ENCODE results near the gene APC2.

The APC2 gene

GRCh38 chr19:1422943-1423342 lies 27.0 kb upstream of the APC2 start:
- TF ChIP-seq, protein P1, sequence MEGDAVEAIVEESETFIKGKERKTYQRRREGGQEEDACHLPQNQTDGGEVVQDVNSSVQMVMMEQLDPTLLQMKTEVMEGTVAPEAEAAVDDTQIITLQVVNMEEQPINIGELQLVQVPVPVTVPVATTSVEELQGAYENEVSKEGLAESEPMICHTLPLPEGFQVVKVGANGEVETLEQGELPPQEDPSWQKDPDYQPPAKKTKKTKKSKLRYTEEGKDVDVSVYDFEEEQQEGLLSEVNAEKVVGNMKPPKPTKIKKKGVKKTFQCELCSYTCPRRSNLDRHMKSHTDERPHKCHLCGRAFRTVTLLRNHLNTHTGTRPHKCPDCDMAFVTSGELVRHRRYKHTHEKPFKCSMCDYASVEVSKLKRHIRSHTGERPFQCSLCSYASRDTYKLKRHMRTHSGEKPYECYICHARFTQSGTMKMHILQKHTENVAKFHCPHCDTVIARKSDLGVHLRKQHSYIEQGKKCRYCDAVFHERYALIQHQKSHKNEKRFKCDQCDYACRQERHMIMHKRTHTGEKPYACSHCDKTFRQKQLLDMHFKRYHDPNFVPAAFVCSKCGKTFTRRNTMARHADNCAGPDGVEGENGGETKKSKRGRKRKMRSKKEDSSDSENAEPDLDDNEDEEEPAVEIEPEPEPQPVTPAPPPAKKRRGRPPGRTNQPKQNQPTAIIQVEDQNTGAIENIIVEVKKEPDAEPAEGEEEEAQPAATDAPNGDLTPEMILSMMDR (conservative IDR thresholded peaks at IDR 0.05; ENCODE audit: low read length), result no peak
- DNase-seq (ENCODE audit: low read depth), result no peak
- H3K4me3 ChIP-seq (ENCODE audit: low read length), result no peak overlapping the region

GRCh38 chr19:1423436-1424191 lies 26.3 kb upstream of the APC2 start:
- H3K4me3 ChIP-seq (ENCODE audit: low read length), result no peak overlapping the region
- TF ChIP-seq, protein P1 (conservative IDR thresholded peaks at IDR 0.05; ENCODE audit: low read length), result no peak
- no peak for DNase-seq (ENCODE audit: low read depth)

DNA sequence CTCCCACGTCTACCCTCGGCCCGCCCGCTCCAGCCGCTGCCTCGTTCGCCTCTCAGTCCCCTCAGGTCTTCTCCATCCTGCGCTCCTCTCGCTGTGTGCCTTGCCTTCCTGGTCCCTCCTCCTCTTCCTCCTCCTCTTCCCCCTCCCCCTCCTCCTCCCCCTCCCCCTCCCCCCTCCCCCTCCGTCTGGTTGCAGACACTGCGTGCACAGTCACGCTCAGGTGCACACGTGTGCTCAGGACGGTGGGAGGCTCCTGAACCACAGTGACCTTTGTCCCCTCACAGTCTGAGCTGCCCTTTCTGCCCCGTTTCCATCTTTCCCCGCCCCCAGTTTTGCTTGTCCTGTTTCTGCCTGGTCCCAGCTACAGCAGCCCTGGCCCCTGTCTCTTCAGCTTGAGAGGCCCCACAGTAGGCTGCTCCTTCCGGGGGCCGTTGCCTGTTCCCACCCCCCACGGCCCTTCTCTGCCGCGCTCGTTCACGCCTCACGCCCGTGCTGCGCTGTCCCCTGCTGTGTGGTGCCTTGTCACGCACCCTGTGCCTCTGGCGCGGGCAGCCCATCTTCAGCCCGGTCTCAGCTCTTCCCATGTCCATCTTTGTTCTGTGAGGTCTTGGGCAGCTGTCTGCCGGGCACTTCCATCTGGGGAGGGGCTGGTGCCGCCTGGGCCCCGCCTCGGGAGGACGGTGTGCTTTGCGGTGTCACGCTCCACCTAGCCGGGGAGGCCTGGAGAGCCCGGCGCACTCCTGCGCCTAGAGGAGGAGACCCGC lies 25.5 kb upstream of the APC2 start:
- TF ChIP-seq, protein P1 (conservative IDR thresholded peaks at IDR 0.05; ENCODE audit: low read length), result no peak
- H3K4me3 ChIP-seq (ENCODE audit: low read length), result no peak overlapping the region
- no peak for DNase-seq (ENCODE audit: low read depth)

GRCh38 chr19:1425102-1425837 lies 24.7 kb upstream of the APC2 start:
- TF ChIP-seq, protein P1 (conservative IDR thresholded peaks at IDR 0.05; ENCODE audit: low read length), result no peak
- H3K4me3 ChIP-seq (ENCODE audit: low read length), result no peak overlapping the region
- no peak for DNase-seq (ENCODE audit: low read depth)

GRCh38 chr19:1425902-1426301 lies 24.0 kb upstream of the APC2 start:
- TF ChIP-seq, protein P1 (conservative IDR thresholded peaks at IDR 0.05; ENCODE audit: low read length), result no peak
- no peak for DNase-seq (ENCODE audit: low read depth)
- H3K4me3 ChIP-seq (ENCODE audit: low read length), result no peak overlapping the region

GRCh38 chr19:1426736-1427135 lies 23.2 kb upstream of the APC2 start:
- DNase-seq (ENCODE audit: low read depth), result no peak
- H3K4me3 ChIP-seq (ENCODE audit: low read length), result no peak overlapping the region
- TF ChIP-seq, protein P1 (conservative IDR thresholded peaks at IDR 0.05; ENCODE audit: low read length), result no peak

All from AG10803 (cell line).